T-helper 1 cell treated with Interleukin-12 subunit alpha and Interleukin-12 subunit beta and Interleukin-4 antibody, amounts not matched to agents 30 ng/mL and 1 ng/mL, for 36 hours (primary cell): ENCODE measurements around the gene FN1. TPM values are rescaled to one million over a fixed set of nuclear protein-coding genes. Genes with fewer than 3 reads are reported as not detected.

Source experiments
- total RNA-seq: library from RNA; stranded (reverse); gene quantifications from 2 replicates; pipeline ENCODE4 v1.2.3, GENCODE V29; 2022

Gene FN1
- total RNA-seq, 1 donor from 2014 or later, result 11.5 TPM

Other genes with a start within 250 kb of the FN1 start
- gene ATIC, start 124.0 kb downstream of the FN1 start, total RNA-seq, result 158 and 165 TPM in 2 replicates